ENCODE data around the gene SEPTIN12. TPM values are rescaled to one million over a fixed set of nuclear protein-coding genes. Genes with fewer than 3 reads are reported as not detected.
"Not testable (repeated sequence)": the region's sequence is repeated elsewhere in the genome, so short reads cannot be mapped to it uniquely, and the experiment has no call there.

Gene SEPTIN12
- total and polyA plus RNA-seq, 4 experiments from 2014 or later = not detected

DNA sequence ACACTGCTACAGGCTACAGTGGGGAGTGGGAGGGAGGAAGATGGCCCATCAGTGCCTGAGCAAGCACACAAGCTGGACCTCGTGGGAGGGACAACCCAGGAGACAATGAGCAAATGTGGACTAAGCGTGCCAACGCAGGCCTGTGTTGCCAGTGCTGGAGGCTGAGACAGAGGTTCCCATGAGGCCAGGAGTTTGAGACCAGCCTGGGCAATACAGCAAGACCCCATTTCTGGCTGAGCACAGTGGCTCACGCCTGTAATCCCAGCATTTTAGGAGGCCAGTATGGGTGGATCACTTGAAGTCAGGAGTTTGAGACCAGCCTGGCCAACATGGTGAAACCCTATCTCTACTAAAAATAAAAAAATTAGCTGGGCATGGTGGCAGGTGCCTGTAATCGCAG, 49.8 kb downstream of the SEPTIN12 start:
- H3K9me3 Mint-ChIP-seq; H3K27me3 Mint-ChIP-seq; H3K9me3 ChIP-seq (ENCODE audit: control insufficient read depth in 1 of 2, low read length in 2 of 2); H3K4me3 ChIP-seq (ENCODE audit: low read length in 2 of 2); H3K4me3 Mint-ChIP-seq; H3K27ac ChIP-seq (ENCODE audit: low read depth, low read length); H3K36me3 Mint-ChIP-seq; H3K27me3 ChIP-seq (ENCODE audit: insufficient read depth, low read length); CTCF ChIA-PET (ENCODE audit: partially characterized antibody); H3K36me3 ChIP-seq (ENCODE audit: insufficient read depth, low read length); intact Hi-C loops (cut with micrococcal nuclease); DNase-seq: not testable (repeated sequence)
- POLR2A ChIA-PET (ENCODE audit: partially characterized antibody) = interaction anchor here (0.7 kb wide), 1 partner anchor 12 kb away, joined by 3 read pairs; no protein-coding TSS in a partner anchor
- H3K4me1 ChIP-seq (ENCODE audit: insufficient read depth, low read length) = peaks cover 12% of the 10 kb centered on the region
- Mint-ChIP-seq H3K27ac (peak overlapping the region in 1 of 7 donors; percentile 1), H3K4me1 (peaks cover 3 to 26% (median 15%) of the 10 kb centered on the region in 4 donors)

- CTCF ChIA-PET (ENCODE audit: partially characterized antibody) = no interaction called here
- H3K36me3 ChIP-seq (ENCODE audit: insufficient read depth, low read length) = no peaks in the 10 kb centered on the region
- peaks cover 15% of the 10 kb centered on the region for H3K4me1 ChIP-seq (ENCODE audit: insufficient read depth, low read length)
- Mint-ChIP-seq H3K4me1 (peaks cover 8 to 25% (median 17%) of the 10 kb centered on the region in 4 donors), H3K4me3 (no peak overlapping the region), H3K36me3 (peaks cover 0 to 9% of the 10 kb centered on the region in 2 donors), H3K27me3 (no peaks in the 10 kb centered on the region), H3K9me3 (no peaks in the 10 kb centered on the region), H3K27ac (no peak overlapping the region)
- intact Hi-C loops (cut with micrococcal nuclease) = no loop called here
- POLR2A ChIA-PET (ENCODE audit: partially characterized antibody) = interaction anchor here (0.7 kb wide), 1 partner anchor 13 kb away, joined by 3 read pairs; no protein-coding TSS in a partner anchor
- H3K4me3 ChIP-seq (ENCODE audit: low read length in 2 of 2) = no peak overlapping the region
- no peak overlapping the region for H3K27ac ChIP-seq (ENCODE audit: low read depth, low read length)
- H3K27me3 ChIP-seq (ENCODE audit: insufficient read depth, low read length) = no peaks in the 10 kb centered on the region
- no peak for DNase-seq
- H3K9me3 ChIP-seq (ENCODE audit: control insufficient read depth in 1 of 2, low read length in 2 of 2) = no peaks in the 10 kb centered on the region
Observed at GRCh38 chr16:4737545-4737944, 50.6 kb downstream of the SEPTIN12 start.

GRCh38 chr16:4736546-4736945, 51.6 kb downstream of the SEPTIN12 start:
- CTCF ChIA-PET (ENCODE audit: partially characterized antibody) = no interaction called here
- peak overlapping the region in 3 of 8 donors; percentile 25 to 52 (median 33) for H3K4me3 Mint-ChIP-seq

DNA sequence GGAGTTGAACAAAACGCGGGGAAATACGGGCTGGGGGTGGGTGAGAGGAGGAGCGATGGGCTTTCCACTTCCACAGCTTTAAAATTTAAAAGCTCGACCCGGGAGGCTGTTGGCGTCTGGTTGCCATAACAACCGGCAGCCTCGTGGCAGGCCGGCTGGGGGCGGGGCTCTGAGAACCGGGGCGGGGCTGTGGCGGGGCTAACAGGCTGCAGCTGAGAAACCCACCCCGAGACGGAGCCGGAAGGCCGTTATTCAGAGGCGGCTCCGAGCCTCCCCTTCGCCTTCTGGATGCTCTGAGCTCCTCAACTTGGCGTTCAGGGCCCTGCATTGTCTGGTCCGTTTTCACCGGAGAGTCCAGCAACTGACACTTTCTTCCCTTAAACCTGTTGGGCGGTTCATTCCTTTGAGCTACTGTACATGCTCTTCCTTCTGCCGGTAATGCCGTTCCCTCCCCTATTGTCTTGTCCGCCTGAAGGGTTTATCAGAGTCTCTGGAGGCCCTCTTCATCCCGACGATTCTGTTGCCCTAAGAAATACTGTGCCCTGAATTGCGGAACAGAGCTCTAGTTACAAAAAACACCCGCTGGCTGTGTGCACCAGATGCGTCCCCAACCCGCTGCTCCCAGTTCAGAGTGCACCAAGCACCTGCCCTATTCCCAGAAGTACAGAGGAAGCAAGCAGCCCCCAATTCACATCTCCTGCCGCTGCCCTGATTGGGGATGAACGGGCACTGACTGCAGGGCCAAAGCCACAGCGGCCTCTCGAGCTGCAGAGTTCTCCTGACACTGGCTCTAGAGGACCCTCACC, 53.2 kb downstream of the SEPTIN12 start:
- H3K36me3 ChIP-seq (ENCODE audit: insufficient read depth, low read length) = no peaks in the 10 kb centered on the region
- intact Hi-C loops (cut with micrococcal nuclease) = loop anchor here (1.0 to 2.0 kb wide), 8 partner anchors 32 to 298 kb away; partner anchors contain the start of genes GLYR1, MGRN1, NAGPA and NUDT16L1

More at GRCh38 chr16:4736546-4736945, 51.6 kb downstream of the SEPTIN12 start:
- Histone ChIP-seq H3K36me3 (ENCODE audit: insufficient read depth, low read length) (no peaks in the 10 kb centered on the region), H3K4me3 (ENCODE audit: low read length in 2 of 2) (no peak overlapping the region), H3K4me1 (ENCODE audit: insufficient read depth, low read length) (peaks cover 15% of the 10 kb centered on the region), H3K9me3 (ENCODE audit: control insufficient read depth in 1 of 2, low read length in 2 of 2) (no peaks in the 10 kb centered on the region), H3K27me3 (ENCODE audit: insufficient read depth, low read length) (no peaks in the 10 kb centered on the region), H3K27ac (ENCODE audit: low read depth, low read length) (no peak overlapping the region)
- POLR2A ChIA-PET (ENCODE audit: partially characterized antibody) = interaction anchor here (1.0 kb wide), 1 partner anchor 11 kb away, joined by 3 read pairs; no protein-coding TSS in a partner anchor
- peak overlapping the region in 2 of 7 donors; percentile 13 to 26 for H3K27ac Mint-ChIP-seq
- no peaks in the 10 kb centered on the region for H3K9me3 Mint-ChIP-seq
- H3K36me3 Mint-ChIP-seq = peaks cover 0 to 9% of the 10 kb centered on the region in 2 donors
- DNase-seq = no peak
- peaks cover 9 to 26% (median 18%) of the 10 kb centered on the region in 4 donors for H3K4me1 Mint-ChIP-seq
- no peaks in the 10 kb centered on the region for H3K27me3 Mint-ChIP-seq
- intact Hi-C loops (cut with micrococcal nuclease) = no loop called here

GRCh38 chr16:4734063-4734729, 53.9 kb downstream of the SEPTIN12 start, which contains the start of the genes ANKS3 and DNAAF8:
Gene ANKS3, minus strand, starts transcription at chr16:4734271. Its CDS starts 4,122 bp downstream, at chr16:4730149.
Gene DNAAF8, plus strand, starts transcription at chr16:4734537. Its CDS starts 1,978 bp downstream, at chr16:4736515.
- no peaks in the 10 kb centered on the region for H3K27me3 ChIP-seq (ENCODE audit: insufficient read depth, low read length)
- Mint-ChIP-seq H3K4me1 (peaks cover 11 to 30% (median 21%) of the 10 kb centered on the region in 4 donors), H3K27ac (peak within 1 kb of the TSS; percentile 90 to 96 (median 93)), H3K4me3 (peak within 1 kb of the TSS; percentile 91 to 94 (median 92)), H3K9me3 (no peaks in the 10 kb centered on the region), H3K27me3 (no peaks in the 10 kb centered on the region), H3K36me3 (peaks cover 0 to 17% of the 10 kb centered on the region in 2 donors)
- H3K4me3 ChIP-seq (ENCODE audit: low read length in 2 of 2) = peak within 1 kb of the TSS; percentile 88 to 99
- ChIA-PET POLR2A (ENCODE audit: partially characterized antibody) (interaction anchor here (0.8 to 2.9 kb wide), 27 partner anchors 9 to 461 kb away, joined by 3 to 72 read pairs (median 7); partner anchors contain the start of genes EEF2KMT, GLYR1, NAGPA and NUDT16L1), CTCF (ENCODE audit: partially characterized antibody) (interaction anchor here (0.7 to 2.7 kb wide), 10 partner anchors 24 to 358 kb away, joined by 3 to 17 read pairs (median 3); partner anchors contain the start of genes MGRN1 and ROGDI)
- peak within 1 kb of the TSS; percentile 76 for H3K27ac ChIP-seq (ENCODE audit: low read depth, low read length)
- intact Hi-C loops (cut with micrococcal nuclease) = loop anchor here (1.0 to 2.0 kb wide), 8 partner anchors 33 to 299 kb away; partner anchors contain the start of genes GLYR1, MGRN1, NAGPA and NUDT16L1
- peak; percentile 76 to 84 (median 78) for DNase-seq
- H3K9me3 ChIP-seq (ENCODE audit: control insufficient read depth in 1 of 2, low read length in 2 of 2) = no peaks in the 10 kb centered on the region
- no peaks in the 10 kb centered on the region for H3K36me3 ChIP-seq (ENCODE audit: insufficient read depth, low read length)
- peaks cover 15% of the 10 kb centered on the region for H3K4me1 ChIP-seq (ENCODE audit: insufficient read depth, low read length)

More for the DNA sequence above, 53.2 kb downstream of the SEPTIN12 start:
- no peaks in the 10 kb centered on the region for H3K9me3 ChIP-seq (ENCODE audit: control insufficient read depth in 1 of 2, low read length in 2 of 2)
- Mint-ChIP-seq H3K36me3 (peaks cover 0 to 15% of the 10 kb centered on the region in 2 donors), H3K27ac (peak overlapping the region; percentile 90 to 96 (median 93)), H3K4me1 (peaks cover 11 to 30% (median 21%) of the 10 kb centered on the region in 4 donors), H3K27me3 (no peaks in the 10 kb centered on the region), H3K4me3 (peak overlapping the region; percentile 91 to 94 (median 92)), H3K9me3 (no peaks in the 10 kb centered on the region)
- ChIA-PET CTCF (ENCODE audit: partially characterized antibody) (interaction anchor here (0.7 to 2.7 kb wide), 10 partner anchors 24 to 357 kb away, joined by 3 to 17 read pairs (median 3); partner anchors contain the start of genes MGRN1 and ROGDI), POLR2A (ENCODE audit: partially characterized antibody) (interaction anchor here (0.8 to 2.9 kb wide), 24 partner anchors 10 to 363 kb away, joined by 3 to 72 read pairs (median 7); partner anchors contain the start of genes EEF2KMT, GLYR1, NAGPA and NUDT16L1)
- H3K27ac ChIP-seq (ENCODE audit: low read depth, low read length) = peak overlapping the region; percentile 76
- H3K4me3 ChIP-seq (ENCODE audit: low read length in 2 of 2) = peak overlapping the region; percentile 88 to 99
- H3K27me3 ChIP-seq (ENCODE audit: insufficient read depth, low read length) = no peaks in the 10 kb centered on the region
- H3K4me1 ChIP-seq (ENCODE audit: insufficient read depth, low read length) = peaks cover 15% of the 10 kb centered on the region
- peak; percentile 89 to 95 (median 90) for DNase-seq

DNA sequence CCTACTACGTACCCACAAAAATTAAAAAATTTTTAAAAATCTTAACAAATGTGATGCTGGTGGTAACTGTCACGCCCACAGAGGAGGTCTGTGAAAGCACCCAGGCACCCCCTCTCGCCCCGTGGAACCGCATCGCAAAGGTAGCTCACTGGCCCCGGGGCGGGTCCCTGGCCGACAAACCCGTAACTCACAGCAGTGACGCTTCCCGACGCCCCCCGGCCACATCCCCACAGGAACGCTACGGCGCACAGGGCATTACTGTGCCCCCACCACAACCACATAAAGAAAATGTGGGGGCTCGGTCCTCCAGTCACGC, 54.4 kb downstream of the SEPTIN12 start:
- Histone ChIP-seq H3K36me3 (ENCODE audit: insufficient read depth, low read length) (peaks cover 4% of the 10 kb centered on the region), H3K4me1 (ENCODE audit: insufficient read depth, low read length) (peaks cover 15% of the 10 kb centered on the region), H3K4me3 (ENCODE audit: low read length in 2 of 2) (peak overlapping the region; percentile 88 to 99), H3K9me3 (ENCODE audit: control insufficient read depth in 1 of 2, low read length in 2 of 2) (no peaks in the 10 kb centered on the region), H3K27ac (ENCODE audit: low read depth, low read length) (peak overlapping the region; percentile 76), H3K27me3 (ENCODE audit: insufficient read depth, low read length) (no peaks in the 10 kb centered on the region)
- Mint-ChIP-seq H3K27me3 (no peaks in the 10 kb centered on the region), H3K36me3 (peaks cover 4 to 22% of the 10 kb centered on the region in 2 donors), H3K4me1 (peaks cover 11 to 30% (median 21%) of the 10 kb centered on the region in 4 donors), H3K9me3 (no peaks in the 10 kb centered on the region), H3K4me3 (peak overlapping the region; percentile 85 to 92 (median 90)), H3K27ac (peak overlapping the region; percentile 10 to 93 (median 69))
- intact Hi-C loops (cut with micrococcal nuclease) = loop anchor here (1.0 to 2.0 kb wide), 8 partner anchors 34 to 300 kb away; partner anchors contain the start of genes GLYR1, MGRN1, NAGPA and NUDT16L1
- peak in 1 of 5 donors; percentile 62 for DNase-seq
- POLR2A ChIA-PET (ENCODE audit: partially characterized antibody) = interaction anchor here (0.8 to 2.9 kb wide), 22 partner anchors 9 to 460 kb away, joined by 3 to 72 read pairs (median 7); partner anchors contain the start of genes GLYR1, NAGPA, NUDT16L1 and ROGDI
- CTCF ChIA-PET (ENCODE audit: partially characterized antibody) = interaction anchor here (1.2 to 2.7 kb wide), 4 partner anchors 81 to 118 kb away, joined by 3 to 17 read pairs (median 5); partner anchors contain the start of gene MGRN1
